ENCODE data around the gene SEMA4A.

GRCh38 chr1:156120318-156120717, 33.1 kb upstream of the SEMA4A start:
- TF ChIP-seq CTCF (conservative IDR thresholded peaks at IDR 0.05; ENCODE audit: low read length) (no peak), EZH2phosphoT487 (IDR thresholded peaks at IDR 0.05; ENCODE audit: borderline replicate concordance, low read depth, low read length) (no peak)
